Measurements from ENCODE around the gene ANKRD33. TPM values are rescaled to one million over a fixed set of nuclear protein-coding genes. Genes with fewer than 3 reads are reported as not detected.

Gene ANKRD33
- total RNA-seq, result not detected
- total RNA-seq (2013), result not detected

GRCh38 chr12:51887476-51888315 is at the start of gene ANKRD33:
TSS of gene ANKRD33 (plus strand) at chr12:51888103. CDS start at chr12:51888187, 84 bp downstream.
- Mint-ChIP-seq H3K36me3 (no peaks in the 10 kb centered on the region), H3K4me3 (no peak within 1 kb of the TSS)
- TF ChIP-seq CTCF (IDR thresholded peaks at IDR 0.05), result no peak

GRCh38 chr12:51838762-51839161 is 49.1 kb upstream of the ANKRD33 start:
- H3K27ac Mint-ChIP-seq, result no peak overlapping the region
- no peak overlapping the region for H3K4me3 Mint-ChIP-seq
- TF ChIP-seq CTCF (IDR thresholded peaks at IDR 0.05), result no peak
- H3K9me3 Mint-ChIP-seq, result no peaks in the 10 kb centered on the region
- H3K27me3 ChIP-seq (ENCODE audit: control insufficient read depth, insufficient read depth, low read length), result peaks cover 5% of the 10 kb centered on the region
- WGBS (ENCODE audit: insufficient coverage), result 83% methylated on average over 3 of the region's 4 CpGs
- DNase-seq (no peak), ATAC-seq (no peak)
- no peaks in the 10 kb centered on the region for H3K36me3 Mint-ChIP-seq
- no peak overlapping the region for H3K4me3 ChIP-seq (ENCODE audit: low read length)
- H3K27me3 Mint-ChIP-seq (ENCODE audit: low read depth in 2 of 2), result peaks cover 14 to 20% of the 10 kb centered on the region in 2 donors
- no peaks in the 10 kb centered on the region for H3K4me1 Mint-ChIP-seq
- no peaks in the 10 kb centered on the region for H3K4me1 ChIP-seq (ENCODE audit: control insufficient read depth, insufficient read depth, low read length)
- intact Hi-C loops (cut with micrococcal nuclease), result no loop called here
- no peaks in the 10 kb centered on the region for H3K9me3 ChIP-seq (ENCODE audit: control insufficient read depth, insufficient read depth, low read length)
- H3K27ac ChIP-seq (ENCODE audit: low read length), result no peak overlapping the region
- H3K36me3 ChIP-seq (ENCODE audit: control insufficient read depth, insufficient read depth, low read length), result no peaks in the 10 kb centered on the region

More at GRCh38 chr12:51887476-51888315, at the start of gene ANKRD33:
- Mint-ChIP-seq H3K27me3 (ENCODE audit: low read depth in 2 of 2) (peaks cover 0 to under 1% of the 10 kb centered on the region in 2 donors), H3K4me1 (peaks cover 11 to 13% of the 10 kb centered on the region in 2 donors), H3K9me3 (no peaks in the 10 kb centered on the region), H3K27ac (peak within 1 kb of the TSS in 1 of 2 donors; percentile 77)
- peaks cover 12% of the 10 kb centered on the region for H3K4me1 ChIP-seq (ENCODE audit: control insufficient read depth, insufficient read depth, low read length)
- H3K27me3 ChIP-seq (ENCODE audit: control insufficient read depth, insufficient read depth, low read length), result no peaks in the 10 kb centered on the region
- ATAC-seq (peak in 1 of 3 donors; percentile 53), DNase-seq (no peak)
- no peak within 1 kb of the TSS for H3K4me3 ChIP-seq (ENCODE audit: low read length)
- H3K36me3 ChIP-seq (ENCODE audit: control insufficient read depth, insufficient read depth, low read length), result no peaks in the 10 kb centered on the region
- WGBS (ENCODE audit: insufficient coverage), result 68% methylated on average over 41 of the region's 41 CpGs
- no peak within 1 kb of the TSS for H3K27ac ChIP-seq (ENCODE audit: low read length)
- intact Hi-C loops (cut with micrococcal nuclease), result no loop called here
- no peaks in the 10 kb centered on the region for H3K9me3 ChIP-seq (ENCODE audit: control insufficient read depth, insufficient read depth, low read length)

- Mint-ChIP-seq H3K27me3 (ENCODE audit: low read depth in 2 of 2) (peaks cover 21 to 22% of the 10 kb centered on the region in 2 donors), H3K4me1 (no peaks in the 10 kb centered on the region), H3K4me3 (no peak overlapping the region), H3K27ac (no peak overlapping the region), H3K36me3 (no peaks in the 10 kb centered on the region), H3K9me3 (no peaks in the 10 kb centered on the region)
- Histone ChIP-seq H3K4me3 (ENCODE audit: low read length) (no peak overlapping the region), H3K27me3 (ENCODE audit: control insufficient read depth, insufficient read depth, low read length) (peaks cover 4% of the 10 kb centered on the region), H3K36me3 (ENCODE audit: control insufficient read depth, insufficient read depth, low read length) (no peaks in the 10 kb centered on the region), H3K9me3 (ENCODE audit: control insufficient read depth, insufficient read depth, low read length) (no peaks in the 10 kb centered on the region), H3K27ac (ENCODE audit: low read length) (no peak overlapping the region), H3K4me1 (ENCODE audit: control insufficient read depth, insufficient read depth, low read length) (no peaks in the 10 kb centered on the region)
- ATAC-seq, result no peak
- TF ChIP-seq CTCF (IDR thresholded peaks at IDR 0.05), result no peak
- intact Hi-C loops (cut with micrococcal nuclease), result no loop called here
- DNase-seq, result no peak
- WGBS (ENCODE audit: insufficient coverage), result 86% methylated on average over 5 of the region's 5 CpGs
Measured at GRCh38 chr12:51839310-51839947, 48.5 kb upstream of the ANKRD33 start.

All from natural killer cell (primary cell).